Spleen (tissue), 11 donors: ENCODE results near the gene GPC3. TPM values are rescaled to one million over a fixed set of nuclear protein-coding genes. Genes with fewer than 3 reads are reported as not detected.

ENCODE experiments used
- DNase-seq: peaks from one replicate; pipeline ENCODE4 v3.0.0-alpha.2; 2020
- H3K27ac ChIP-seq, 8 donors: fragments of 200-600 bp; sonication (generic) in 7 of 8; 1 replicate in 4 of 8; 2 replicates in 4 of 8; pipeline versions ENCODE4 v1.5.0 to v1.8.0; 2016 to 2021; ENCODE audit warnings: inconsistent platforms in 4 of 8, mild to moderate bottlenecking in 4 of 8, moderate library complexity in 1 of 8
- H3K27me3 ChIP-seq, 7 donors: fragments of 200-600 bp; sonication (generic) in 6 of 7; replicated peaks in 1 of 7; 1 replicate in 4 of 7; 2 replicates in 3 of 7; pipeline versions ENCODE4 v1.5.0 to v1.8.0; 2016 to 2021; ENCODE audit warnings: inconsistent platforms in 3 of 7, mild to moderate bottlenecking in 1 of 7
- H3K36me3 ChIP-seq, 6 donors: fragments of 200-600 bp; sonication (generic) in 5 of 6; 1 replicate in 4 of 6; 2 replicates in 2 of 6; pipeline versions ENCODE4 v1.5.0 to v1.8.0; 2016 to 2021; ENCODE audit warnings: inconsistent platforms in 2 of 6
- H3K4me1 ChIP-seq, 6 donors: fragments of 200-600 bp; sonication (generic) in 5 of 6; 1 replicate in 3 of 6; 2 replicates in 3 of 6; pipeline versions ENCODE4 v1.5.0 to v1.8.0; 2016 to 2021; ENCODE audit warnings: inconsistent platforms in 3 of 6
- H3K4me3 ChIP-seq, 8 donors: fragments of 200-600 bp; sonication (generic) in 7 of 8; 1 replicate in 4 of 8; 2 replicates in 4 of 8; pipeline versions ENCODE4 v1.5.0 to v1.8.0; 2016 to 2021; ENCODE audit warnings: inconsistent platforms in 4 of 8, mild to moderate bottlenecking in 4 of 8, moderate library complexity in 2 of 8
- H3K9me3 ChIP-seq, 8 donors: fragments of 200-600 bp; sonication (generic) in 7 of 8; 1 replicate in 4 of 8; 2 replicates in 4 of 8; pipeline versions ENCODE4 v1.5.0 to v1.8.0; 2016 to 2021; ENCODE audit warnings: inconsistent platforms in 4 of 8
- POLR2A ChIP-seq, 3 donors: fragments of 450-650 bp; IDR thresholded peaks; one replicate each; pipeline ENCODE4 v1.5.1; 2017; ENCODE audit warnings: antibody characterized with exemption in 3 of 3, mild to moderate bottlenecking in 1 of 3
- POLR2AphosphoS5 ChIP-seq, 3 donors: sonication (generic); formaldehyde crosslinking; IDR thresholded peaks; one replicate each; pipeline ENCODE4 v1.5.1; 2017; ENCODE audit warnings: antibody characterized with exemption in 3 of 3
- whole genome bisulfite sequencing, 5 donors: extraction: QIAGEN DNeasy Blood & Tissue Kit in 3 of 5; methylation state at CpG; one replicate each; pipeline versions ENCODE4 v1.1.5 to v1.1.7; 2013 to 2018; 5-methylcytosine and 5-hydroxymethylcytosine counted together
- intact Hi-C: fragments of 100-400 bp; cut with DNase I; formaldehyde crosslinking; loops from one replicate; pipeline ENCODE4 v1.15.0; 2023; ENCODE audit warnings: low total_unique reads
- polyA plus RNA-seq, 3 donors: library from polyadenylated mRNA; stranded (reverse); fragments of 200-250 nt; gene quantifications; one replicate each; pipeline ENCODE4 v1.2.1, GENCODE V29; 2013
- total RNA-seq, 7 donors: library from RNA; depleted of rRNA in 3 of 7; stranded (reverse); fragments of >200 nt in 3 of 7; fragmentation: NEBNext Ultra II Directional in 4 of 7; extraction: Animal tissue kit (Norgen Biotek cat#: 25700) in 4 of 7; gene quantifications; one replicate each; pipeline versions ENCODE4 v1.1.0 to v1.2.1, GENCODE V29; 2016 to 2021
- TF ChIP-seq, protein P1 (sequence below), 11 experiments: fragments of 200-600 bp in 7 of 11; fragments of 450-650 bp in 4 of 11; sonication (generic) in 4 of 11; IDR thresholded peaks in 8 of 11; conservative IDR thresholded peaks in 3 of 11; 1 replicate in 7 of 11; 2 replicates in 4 of 11; pipeline versions ENCODE4 v1.4.0 to v1.8.0; 2016 to 2021; ENCODE audit warnings: antibody characterized with exemption in 11 of 11, inconsistent platforms in 4 of 11, mild to moderate bottlenecking in 1 of 11
- donor health status: healthy with polysubstance abuse.
- donor health status: DM: no; HTN: no; CAD: no; lungs with moderate emphysema.
- donor health status: DM: no; HTN: no; CAD: no.
- donor health status: Bipolar disorder and iron deficiency.
- donor health status: healthy.
- donor health status: DM: no; HTN: no; CAD: no.
- donor health status: DM: yes; HTN: yes; CAD: no.

Gene GPC3
- total and polyA plus RNA-seq, 10 donors: 0.41 to 3.3 (median 1.5) TPM

DNA sequence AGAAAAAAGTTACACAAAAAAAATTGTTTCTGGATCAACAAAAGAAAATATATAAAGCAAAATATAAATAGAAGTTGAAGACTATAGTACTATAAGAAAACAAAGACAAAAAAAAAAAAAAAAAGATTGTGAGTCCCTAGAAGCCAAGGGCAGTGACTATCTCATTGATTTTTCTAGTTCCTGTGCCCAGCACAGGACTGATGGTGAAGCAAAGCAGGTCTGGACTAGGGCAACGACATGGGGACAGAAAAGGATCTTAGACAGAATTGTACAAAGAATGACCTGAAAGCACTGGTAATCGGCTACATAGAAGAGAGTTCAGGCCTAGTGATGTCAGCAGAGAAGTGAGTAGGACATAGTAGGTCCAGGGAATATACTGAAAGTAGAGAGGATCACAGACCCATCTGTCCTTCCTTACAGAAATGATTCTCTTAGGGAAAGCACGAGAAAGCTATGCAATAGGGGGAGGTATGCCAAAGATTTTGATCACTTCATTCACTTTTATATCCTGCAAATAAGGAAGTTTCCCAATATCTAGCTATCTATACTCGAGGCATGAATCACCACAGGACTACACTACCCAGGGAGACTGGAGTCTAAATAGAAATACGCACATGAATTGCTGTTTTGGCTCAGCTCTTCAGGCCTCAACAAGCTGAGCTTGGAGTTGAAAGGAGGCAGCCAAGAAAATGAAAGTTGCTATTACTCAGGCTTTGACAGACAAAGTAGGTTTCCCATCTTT, 339.2 kb downstream of the GPC3 start:
- DNase-seq: no peak
- WGBS, 5 donors: 47 to 67% (median 50%) methylated on average over 5 of the region's 5 CpGs
- H3K4me3 ChIP-seq: no peak overlapping the region
- no peak for TF ChIP-seq POLR2A (IDR thresholded peaks at IDR 0.05)
- TF ChIP-seq POLR2AphosphoS5 (IDR thresholded peaks at IDR 0.05): no peak
- TF ChIP-seq, protein P1, sequence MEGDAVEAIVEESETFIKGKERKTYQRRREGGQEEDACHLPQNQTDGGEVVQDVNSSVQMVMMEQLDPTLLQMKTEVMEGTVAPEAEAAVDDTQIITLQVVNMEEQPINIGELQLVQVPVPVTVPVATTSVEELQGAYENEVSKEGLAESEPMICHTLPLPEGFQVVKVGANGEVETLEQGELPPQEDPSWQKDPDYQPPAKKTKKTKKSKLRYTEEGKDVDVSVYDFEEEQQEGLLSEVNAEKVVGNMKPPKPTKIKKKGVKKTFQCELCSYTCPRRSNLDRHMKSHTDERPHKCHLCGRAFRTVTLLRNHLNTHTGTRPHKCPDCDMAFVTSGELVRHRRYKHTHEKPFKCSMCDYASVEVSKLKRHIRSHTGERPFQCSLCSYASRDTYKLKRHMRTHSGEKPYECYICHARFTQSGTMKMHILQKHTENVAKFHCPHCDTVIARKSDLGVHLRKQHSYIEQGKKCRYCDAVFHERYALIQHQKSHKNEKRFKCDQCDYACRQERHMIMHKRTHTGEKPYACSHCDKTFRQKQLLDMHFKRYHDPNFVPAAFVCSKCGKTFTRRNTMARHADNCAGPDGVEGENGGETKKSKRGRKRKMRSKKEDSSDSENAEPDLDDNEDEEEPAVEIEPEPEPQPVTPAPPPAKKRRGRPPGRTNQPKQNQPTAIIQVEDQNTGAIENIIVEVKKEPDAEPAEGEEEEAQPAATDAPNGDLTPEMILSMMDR (IDR thresholded peaks at IDR 0.05 in 8 of 11, conservative IDR thresholded peaks at IDR 0.05 in 3 of 11): no peak
- no peaks in the 10 kb centered on the region for H3K9me3 ChIP-seq
- peaks cover 0 to 7% (median 0%) of the 10 kb centered on the region in 7 donors for H3K27me3 ChIP-seq
- H3K36me3 ChIP-seq: no peaks in the 10 kb centered on the region
- intact Hi-C loops: no loop called here
- peak overlapping the region in 2 of 8 donors; percentile 16 to 18 for H3K27ac ChIP-seq
- H3K4me1 ChIP-seq: no peaks in the 10 kb centered on the region

DNA sequence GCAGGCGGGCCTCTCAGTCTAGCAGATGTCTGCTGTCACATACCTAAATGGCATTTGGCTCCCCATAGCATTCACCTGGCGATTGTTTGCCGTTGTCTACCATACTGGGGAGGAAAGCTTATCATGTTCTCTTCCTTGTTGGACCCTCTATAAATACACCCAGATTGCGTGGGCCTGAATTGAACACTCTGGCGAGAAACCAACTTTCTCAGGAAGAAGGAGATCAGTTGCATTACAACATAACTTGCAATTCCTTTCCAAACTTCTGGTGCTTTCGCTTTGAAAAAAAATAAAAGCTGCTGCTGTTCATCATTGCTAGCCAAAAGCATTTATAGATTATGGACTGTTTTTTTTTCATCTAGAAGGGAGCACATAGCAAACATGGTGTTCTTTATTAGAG, 340.1 kb downstream of the GPC3 start:
- Histone ChIP-seq H3K4me1 (no peaks in the 10 kb centered on the region), H3K27me3 (peaks cover 0 to 7% (median 0%) of the 10 kb centered on the region in 7 donors), H3K9me3 (no peaks in the 10 kb centered on the region), H3K27ac (peak overlapping the region in 1 of 8 donors; percentile 18), H3K4me3 (no peak overlapping the region), H3K36me3 (no peaks in the 10 kb centered on the region)
- intact Hi-C loops: no loop called here
- TF ChIP-seq, protein P1 (IDR thresholded peaks at IDR 0.05 in 8 of 11, conservative IDR thresholded peaks at IDR 0.05 in 3 of 11): no peak
- TF ChIP-seq POLR2AphosphoS5 (IDR thresholded peaks at IDR 0.05): no peak
- TF ChIP-seq POLR2A (IDR thresholded peaks at IDR 0.05): no peak
- no peak for DNase-seq
- WGBS, 5 donors: 41 to 77% (median 58%) methylated on average over 6 of the region's 6 CpGs

GRCh38 chrX:133640161-133641015, 345.0 kb downstream of the GPC3 start:
- no peaks in the 10 kb centered on the region for H3K4me1 ChIP-seq
- no peak overlapping the region for H3K4me3 ChIP-seq
- intact Hi-C loops: no loop called here
- no peaks in the 10 kb centered on the region for H3K36me3 ChIP-seq
- H3K27ac ChIP-seq: no peak overlapping the region
- TF ChIP-seq POLR2AphosphoS5 (IDR thresholded peaks at IDR 0.05): no peak
- TF ChIP-seq, protein P1 (IDR thresholded peaks at IDR 0.05 in 8 of 11, conservative IDR thresholded peaks at IDR 0.05 in 3 of 11): no peak
- TF ChIP-seq POLR2A (IDR thresholded peaks at IDR 0.05): no peak
- peaks cover 0 to 7% (median 0%) of the 10 kb centered on the region in 7 donors for H3K27me3 ChIP-seq
- no peak for DNase-seq
- 53 to 86% (median 79%) methylated on average over 7 of the region's 7 CpGs for WGBS, 5 donors
- H3K9me3 ChIP-seq: no peaks in the 10 kb centered on the region

GRCh38 chrX:133639726-133640125, 345.7 kb downstream of the GPC3 start:
- Histone ChIP-seq H3K9me3 (no peaks in the 10 kb centered on the region), H3K4me1 (no peaks in the 10 kb centered on the region), H3K27ac (no peak overlapping the region), H3K27me3 (peaks cover 0 to 7% (median 0%) of the 10 kb centered on the region in 7 donors), H3K36me3 (no peaks in the 10 kb centered on the region), H3K4me3 (no peak overlapping the region)
- intact Hi-C loops: no loop called here
- TF ChIP-seq POLR2A (IDR thresholded peaks at IDR 0.05) (no peak), POLR2AphosphoS5 (IDR thresholded peaks at IDR 0.05) (no peak)
- TF ChIP-seq, protein P1 (IDR thresholded peaks at IDR 0.05 in 8 of 11, conservative IDR thresholded peaks at IDR 0.05 in 3 of 11): no peak
- no peak for DNase-seq
- WGBS, 5 donors: 48 to 95% (median 83%) methylated on average over 2 of the region's 2 CpGs
